OCI-LY7 (cell line): ENCODE results near the gene LRG1.

ENCODE experiments used
- CTCF ChIP-seq: fragments of 200-600 bp; sonication (generic); conservative IDR thresholded peaks from 2 replicates; pipeline ENCODE4 v1.5.1; 2014; ENCODE audit warnings: mild to moderate bottlenecking, antibody characterized with exemption, low read length, moderate library complexity, mixed read lengths
- EZH2phosphoT487 ChIP-seq: fragments of 200-600 bp; sonication (generic); IDR thresholded peaks from 2 replicates; pipeline ENCODE4 v1.6.1; 2018; ENCODE audit warnings: low read depth, borderline replicate concordance, mild to moderate bottlenecking, mixed run types, antibody characterized with exemption, low read length, moderate library complexity, mixed read lengths

DNA sequence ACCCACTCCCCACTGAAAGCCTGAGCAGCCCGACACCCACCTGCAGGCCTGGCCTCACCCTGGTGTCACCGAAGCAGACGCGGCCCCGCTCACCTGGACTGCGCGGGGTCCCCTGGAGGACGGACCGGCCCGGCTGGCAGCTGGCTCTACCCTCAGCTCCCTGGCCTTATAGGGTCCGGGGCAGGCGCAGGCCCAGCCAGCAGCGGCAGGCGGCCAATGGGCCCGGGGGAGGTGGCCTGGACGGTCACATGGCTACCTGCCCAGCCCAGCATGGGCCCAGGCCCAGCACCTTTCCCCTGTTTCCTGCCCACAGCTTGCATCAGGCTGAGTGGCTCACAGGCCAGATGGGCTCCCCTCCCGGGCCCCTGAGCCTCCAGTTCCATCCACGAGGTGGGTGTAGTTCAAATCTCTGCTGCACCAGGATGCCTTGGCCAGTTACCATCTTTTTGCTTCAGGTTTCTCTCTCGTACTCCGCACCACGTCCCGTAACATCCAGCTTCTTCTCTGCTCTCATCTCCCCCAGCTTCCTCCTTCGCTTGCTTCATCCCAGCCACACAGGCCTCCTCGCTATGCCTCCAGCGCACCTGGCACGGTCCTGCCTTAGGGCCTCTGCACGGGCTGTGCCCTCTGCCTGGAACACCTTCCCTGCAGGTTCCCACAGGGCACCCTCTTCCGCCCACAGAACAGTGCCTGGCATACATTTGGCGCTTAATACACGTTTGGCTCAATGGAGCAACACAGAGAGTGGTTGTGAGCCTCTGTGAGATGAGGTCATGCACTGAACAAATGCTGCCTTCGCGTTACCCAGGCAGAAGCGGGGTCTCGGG is 21.3 kb downstream of the LRG1 start, which contains the start of gene PLIN4:
- no peak for TF ChIP-seq CTCF
- no peak for TF ChIP-seq EZH2phosphoT487
